HG02642 (cell line): ENCODE data around the gene HEXIM1.

Source experiments
- ATAC-seq: cut with Tn5 transposase; IDR thresholded peaks from one replicate; pipeline ENCODE4 v1.9.1; 2021; ENCODE audit warnings: mild to moderate bottlenecking; ENCODE audit not compliant: unreplicated experiment, poor library complexity

The HEXIM1 gene

DNA sequence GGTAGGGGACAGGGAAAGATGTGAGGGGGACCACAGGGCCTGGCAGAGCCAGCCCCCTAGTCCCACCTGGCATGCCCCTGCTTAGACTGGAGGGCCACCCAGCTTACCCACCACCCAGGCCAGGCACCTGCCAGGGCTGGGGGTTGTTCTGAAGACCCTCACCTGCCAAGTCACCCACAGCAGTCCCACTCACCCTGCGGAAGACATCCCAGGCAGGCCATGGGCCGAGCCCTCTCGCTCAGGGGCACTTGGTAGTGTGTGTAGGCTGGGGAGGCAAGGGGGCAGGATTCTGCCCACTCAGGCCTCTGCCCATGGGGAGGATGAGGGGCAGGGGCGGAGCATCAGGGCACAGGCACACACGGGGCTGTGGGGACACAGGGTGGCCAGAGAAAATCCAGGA lies 19.9 kb upstream of the HEXIM1 start:
- ATAC-seq, result no peak

DNA sequence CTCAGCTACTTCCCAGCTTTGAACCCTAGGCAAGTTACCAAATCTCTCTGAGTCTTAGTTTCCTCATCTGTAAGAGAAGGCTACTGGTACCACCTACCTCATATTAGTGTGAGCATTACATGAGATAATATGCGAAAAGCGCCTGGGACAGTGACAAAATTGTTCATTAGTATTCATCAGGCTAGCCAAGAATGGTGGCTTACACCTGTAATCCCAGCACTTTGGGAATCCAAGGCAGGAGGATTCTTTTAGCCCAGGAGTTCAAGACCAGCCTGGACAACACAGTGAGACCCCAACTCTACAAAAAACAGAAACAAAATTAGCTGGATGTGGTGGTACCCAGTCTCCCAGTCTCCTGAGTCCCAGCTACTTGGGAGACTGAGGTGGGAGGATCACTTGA lies 19.3 kb upstream of the HEXIM1 start:
- ATAC-seq, result no peak

DNA sequence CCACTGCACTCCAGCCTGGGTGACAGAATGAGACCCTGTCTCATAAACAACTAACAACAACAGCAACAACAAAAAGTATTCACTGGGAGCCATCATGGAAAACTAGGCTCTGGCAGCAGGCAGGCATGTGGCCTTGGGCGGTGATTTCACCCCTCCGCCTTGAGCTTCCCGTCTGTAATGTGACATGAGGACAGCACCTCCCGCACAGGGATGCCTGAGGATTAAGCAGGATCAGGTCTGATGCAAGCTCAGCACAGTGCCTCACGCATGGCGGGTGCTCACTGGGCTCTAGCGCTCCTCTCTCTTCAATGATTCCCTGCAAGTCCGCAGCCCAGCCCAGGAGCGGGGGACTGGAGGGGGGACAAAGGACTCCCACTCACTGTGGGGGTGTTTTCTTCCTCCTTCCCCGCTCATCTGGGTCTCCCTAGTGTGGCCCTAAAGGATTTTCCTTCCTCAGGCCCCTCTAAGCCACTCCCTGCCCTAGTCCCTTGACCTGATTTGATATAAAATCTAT lies 18.8 kb upstream of the HEXIM1 start:
- no peak for ATAC-seq

DNA sequence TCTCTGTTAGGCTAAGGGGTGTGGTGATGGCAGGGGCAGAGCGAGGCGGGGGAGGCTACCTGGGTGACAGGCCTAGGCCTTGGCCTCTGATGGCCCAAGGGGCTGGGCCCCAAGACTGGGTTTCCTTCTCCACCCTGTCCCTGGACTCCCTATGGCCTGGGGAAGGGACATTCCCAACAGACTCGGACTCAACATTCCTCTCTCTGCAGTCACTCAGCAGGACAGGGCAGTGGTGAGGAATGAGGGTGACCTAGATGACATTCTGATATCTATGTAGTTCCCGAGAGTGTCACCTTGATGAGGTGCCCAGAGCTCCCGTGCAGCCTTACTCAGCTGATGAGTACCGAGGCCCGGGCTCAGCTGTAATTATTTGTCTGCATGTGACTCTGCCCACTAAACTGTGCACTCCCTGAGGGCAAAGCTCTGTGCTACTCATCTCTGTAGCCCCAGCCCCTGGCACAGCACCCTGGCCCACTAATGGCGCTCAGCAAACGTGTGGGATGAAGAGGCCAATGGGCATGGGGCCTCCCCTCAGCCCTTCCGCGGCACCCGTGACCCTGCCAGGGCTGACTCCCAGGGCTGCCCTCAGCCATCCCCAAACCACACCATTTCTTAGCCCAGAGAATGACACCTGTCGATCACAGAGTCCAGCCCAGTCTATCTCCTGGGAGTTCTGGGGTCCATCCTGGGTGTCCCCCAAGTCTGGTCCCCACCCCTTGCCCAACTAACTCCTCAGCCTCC lies 18.2 kb upstream of the HEXIM1 start:
- ATAC-seq, result no peak

DNA sequence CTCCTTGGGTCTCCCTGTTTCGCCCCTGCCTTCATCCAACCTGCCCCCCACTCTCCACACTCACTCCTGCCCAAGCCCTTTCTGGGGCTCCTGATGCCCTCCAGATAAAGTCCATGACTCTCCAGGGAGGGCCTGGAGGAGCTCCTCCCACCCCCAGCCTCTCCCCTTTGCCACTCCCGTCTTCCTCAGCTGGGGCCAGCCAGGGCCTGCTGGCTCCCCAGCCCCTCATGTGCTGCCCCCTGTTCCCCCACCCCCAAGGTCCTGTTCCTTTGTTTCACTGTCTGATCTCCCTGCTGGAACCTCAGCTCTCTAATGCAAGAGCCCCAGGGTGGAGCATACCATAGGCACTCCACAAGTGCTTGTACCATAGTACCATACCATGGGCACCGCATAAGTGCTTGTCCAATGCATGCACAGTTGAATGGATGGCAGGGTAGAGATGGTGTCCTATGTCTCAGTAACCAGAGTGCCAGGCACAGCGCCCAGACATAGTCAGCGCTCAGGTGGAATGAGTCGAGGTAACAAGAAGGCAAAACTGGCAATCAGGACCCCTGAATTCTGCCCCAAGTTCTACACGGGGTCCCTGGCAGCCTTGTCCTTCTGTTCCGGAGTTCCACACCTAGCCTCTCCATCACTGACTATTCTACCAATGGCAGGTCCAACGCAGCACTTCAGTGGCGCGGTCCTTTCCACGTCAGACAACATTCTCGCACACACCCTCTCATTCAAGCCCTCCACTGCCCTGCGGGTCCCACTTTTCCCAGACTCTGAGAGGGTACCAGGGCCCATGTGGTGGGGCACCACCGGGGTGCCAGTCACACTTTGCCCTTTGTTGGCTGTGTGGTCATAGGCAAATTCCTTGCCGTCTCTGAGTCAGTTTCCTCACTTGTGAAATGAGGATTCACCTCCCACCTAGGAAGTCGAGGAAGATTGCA lies 17.3 kb upstream of the HEXIM1 start:
- no peak for ATAC-seq

DNA sequence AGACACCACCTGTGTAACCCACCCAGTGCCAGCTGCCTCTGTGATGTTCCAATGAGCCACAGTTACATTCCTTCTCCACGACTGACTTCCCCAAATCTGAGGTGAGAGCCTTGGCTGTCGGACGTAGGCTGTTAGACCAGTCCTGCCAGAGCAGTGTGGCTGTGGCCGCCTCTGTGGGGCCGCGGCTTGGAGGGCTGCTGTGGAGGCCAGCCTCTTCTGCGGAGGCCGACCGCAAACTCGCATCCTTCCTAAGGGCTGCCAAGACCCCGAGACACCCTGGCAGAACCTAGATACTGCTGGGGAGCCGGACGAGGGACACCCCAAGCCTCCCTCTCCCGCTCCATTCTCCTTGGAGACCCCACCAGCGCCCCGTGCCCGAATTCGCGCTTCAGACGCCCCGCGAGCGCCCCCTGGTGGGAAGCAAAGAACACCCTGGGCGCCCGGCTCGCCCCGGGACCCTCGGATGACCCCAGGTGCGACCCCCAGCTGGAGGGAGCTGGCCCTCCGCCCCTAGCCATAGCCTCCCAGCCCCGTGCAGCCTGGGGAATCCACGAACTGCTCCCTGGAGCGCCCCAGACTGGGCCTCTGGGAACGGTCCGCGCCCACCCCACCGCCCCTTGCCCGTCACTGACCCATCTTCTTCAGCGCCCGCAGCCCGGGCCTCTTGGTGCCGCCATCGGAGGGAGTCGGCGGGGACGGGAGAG lies 16.5 kb upstream of the HEXIM1 start:
- no peak for ATAC-seq

DNA sequence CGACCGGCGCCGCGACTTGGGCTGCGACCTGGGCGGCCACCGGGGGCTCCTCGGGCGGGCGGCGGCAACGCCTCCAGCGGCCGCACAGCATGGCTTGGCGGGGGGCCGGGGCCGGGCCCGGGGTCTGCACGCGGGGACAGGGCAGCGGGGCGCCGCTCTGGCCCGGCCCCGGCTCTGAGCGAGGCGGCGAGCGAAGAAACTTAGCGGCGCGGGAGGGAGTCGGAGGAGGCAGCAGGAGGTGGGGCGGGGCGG lies 16.0 kb upstream of the HEXIM1 start, which contains the start of gene PLCD3:
PLCD3 (minus strand) TSS at position 196 of the 252 bp plus-strand sequence; CDS start at position 91, 105 bp downstream.
- ATAC-seq, result no peak

DNA sequence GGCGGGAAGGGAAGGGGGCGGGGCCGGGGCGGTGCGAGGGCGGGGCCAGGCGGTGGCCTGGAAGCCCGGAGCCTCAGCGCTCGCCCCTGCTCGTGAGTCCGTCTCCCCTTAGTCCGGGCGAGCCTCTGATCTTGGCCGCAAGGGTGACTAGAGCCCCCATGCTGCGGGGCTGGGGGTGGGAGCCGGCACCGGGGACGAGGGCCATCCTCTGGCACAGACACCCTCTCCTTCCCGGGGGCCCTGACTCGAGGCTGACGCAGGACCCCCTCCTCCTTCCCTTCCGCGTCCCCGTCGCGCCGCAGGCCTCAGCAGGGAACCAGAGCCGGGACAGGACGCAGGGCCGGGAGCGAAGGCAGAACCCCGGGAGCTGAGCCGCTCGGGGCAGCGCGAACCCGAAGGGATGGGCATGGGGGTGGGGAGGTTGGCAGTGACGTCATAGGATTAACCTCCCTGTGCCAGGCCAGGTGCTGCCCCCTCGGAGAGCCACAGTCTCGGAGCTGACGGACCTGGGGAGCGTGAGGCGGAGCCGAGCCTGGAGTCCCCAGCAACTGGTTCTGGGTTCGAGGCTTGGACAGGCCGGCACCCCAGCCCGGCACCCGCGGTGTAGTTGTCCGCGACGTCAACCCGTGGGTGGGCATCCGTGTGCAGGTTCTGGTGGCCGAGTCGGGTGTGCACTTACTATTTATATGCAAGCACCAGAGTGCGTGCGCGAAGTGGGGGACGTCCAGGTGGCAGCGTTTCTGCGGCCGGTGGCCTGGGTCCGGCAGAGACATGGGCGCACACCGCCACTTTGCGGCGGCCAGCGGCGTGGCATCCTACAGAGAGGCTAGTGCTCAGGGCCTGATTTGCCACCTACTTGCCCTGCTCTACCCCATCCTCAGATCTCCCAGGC lies 15.5 kb upstream of the HEXIM1 start:
- ATAC-seq, result peak; percentile 37

DNA sequence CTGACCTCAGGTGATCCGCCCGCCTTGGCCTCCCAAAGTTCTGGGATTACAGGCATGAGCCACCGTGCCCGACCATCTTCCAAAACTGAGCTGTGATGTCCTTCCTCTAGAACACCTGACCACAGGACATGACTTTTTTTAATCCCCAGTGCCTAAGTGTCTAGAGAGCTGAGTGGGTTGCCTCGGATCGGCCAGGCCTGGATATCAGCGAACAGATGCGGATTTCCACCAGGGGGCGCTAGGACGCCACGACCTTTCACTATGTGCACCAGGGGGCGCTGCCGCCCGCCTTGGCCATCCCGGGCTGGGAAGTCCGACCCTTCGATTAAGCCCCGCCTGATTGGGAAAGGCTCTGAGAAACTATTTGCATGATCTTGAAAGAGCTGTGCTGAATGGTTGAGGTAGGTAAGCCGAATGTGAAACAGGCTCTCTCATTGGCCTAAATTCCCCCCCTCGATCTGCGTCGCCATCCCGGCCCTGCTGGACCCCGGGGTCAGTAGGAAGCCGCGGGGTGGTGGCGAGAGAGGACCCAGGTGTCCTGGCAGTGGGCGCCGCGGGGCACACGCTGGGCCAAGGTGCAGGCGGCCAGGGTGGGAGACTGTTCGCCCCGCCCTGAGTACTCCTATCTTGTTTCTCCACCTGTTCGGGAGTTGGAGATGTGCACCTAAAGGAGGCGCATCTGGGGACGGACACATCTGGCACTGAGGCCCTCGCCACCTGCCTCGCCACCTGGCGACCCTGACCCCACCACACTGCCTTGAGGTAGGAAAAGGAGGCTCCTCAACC lies 12.9 kb upstream of the HEXIM1 start, which contains the start of gene ACBD4:
ACBD4 (plus strand) TSS at position 496 of the 786 bp plus-strand sequence. CDS start 458 bp downstream, outside the sequence.
- ATAC-seq, result peak; percentile 75

DNA sequence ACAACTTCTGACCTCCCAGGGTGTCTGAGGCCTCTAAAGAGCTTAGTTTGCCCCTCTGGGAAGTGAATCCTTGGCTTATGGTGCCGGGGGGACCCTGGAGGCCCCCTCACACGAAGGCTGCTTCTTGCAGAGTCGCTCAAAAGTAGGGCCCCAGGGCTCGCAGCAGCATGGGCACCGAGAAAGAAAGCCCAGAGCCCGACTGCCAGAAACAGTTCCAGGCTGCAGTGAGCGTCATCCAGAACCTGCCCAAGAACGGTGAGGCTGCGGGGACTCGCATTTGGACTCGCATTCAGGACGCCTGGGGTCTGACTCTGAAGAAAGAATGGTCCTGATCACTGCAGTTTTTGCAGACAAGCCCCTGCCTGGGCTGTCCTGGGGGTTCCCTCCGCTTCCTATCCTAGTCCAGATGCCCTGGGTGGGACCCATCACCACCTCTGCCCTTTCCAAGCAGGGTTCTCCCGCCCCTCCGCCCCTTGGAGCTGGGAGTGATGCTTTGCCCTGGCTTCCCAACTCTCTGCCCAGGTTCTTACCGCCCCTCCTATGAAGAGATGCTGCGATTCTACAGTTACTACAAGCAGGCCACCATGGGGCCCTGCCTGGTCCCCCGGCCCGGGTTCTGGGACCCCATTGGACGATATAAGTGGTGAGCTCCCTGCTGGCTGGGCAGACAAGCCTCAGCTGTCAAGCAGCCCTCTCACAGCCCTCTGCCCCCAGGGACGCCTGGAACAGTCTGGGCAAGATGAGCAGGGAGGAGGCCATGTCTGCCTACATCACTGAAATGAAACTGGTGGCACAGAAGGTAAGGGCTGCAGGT lies 12.1 kb upstream of the HEXIM1 start:
- ATAC-seq, result no peak

DNA sequence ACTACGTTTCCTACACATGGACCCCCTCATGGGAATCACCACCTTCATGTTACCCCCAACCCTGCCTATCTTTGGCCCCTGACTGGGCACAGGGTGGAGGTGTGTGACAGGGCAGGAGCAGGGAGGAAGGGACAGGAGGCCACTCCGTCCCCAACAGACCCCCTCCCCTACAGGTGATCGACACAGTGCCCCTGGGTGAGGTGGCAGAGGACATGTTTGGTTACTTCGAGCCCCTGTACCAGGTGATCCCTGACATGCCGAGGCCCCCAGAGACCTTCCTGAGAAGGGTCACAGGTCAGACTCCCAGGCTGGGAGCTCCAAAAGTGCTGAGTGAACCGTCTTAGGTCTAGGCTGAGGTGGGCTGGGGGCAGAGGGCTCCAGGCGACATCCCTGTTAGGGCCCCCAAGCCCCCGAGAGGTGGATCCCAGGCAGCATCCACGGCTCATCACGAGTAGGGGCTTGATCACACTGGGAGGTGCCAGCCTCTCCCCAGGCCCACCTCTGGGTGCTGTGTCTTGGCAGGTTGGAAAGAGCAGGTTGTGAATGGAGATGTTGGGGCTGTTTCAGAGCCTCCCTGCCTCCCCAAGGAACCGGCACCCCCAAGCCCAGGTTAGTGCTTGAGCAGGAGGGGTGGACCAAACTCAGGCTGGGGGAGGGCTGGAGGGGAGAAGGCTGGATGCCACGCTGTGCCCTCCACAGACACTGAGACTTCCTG lies 11.3 kb upstream of the HEXIM1 start:
- no peak for ATAC-seq

DNA sequence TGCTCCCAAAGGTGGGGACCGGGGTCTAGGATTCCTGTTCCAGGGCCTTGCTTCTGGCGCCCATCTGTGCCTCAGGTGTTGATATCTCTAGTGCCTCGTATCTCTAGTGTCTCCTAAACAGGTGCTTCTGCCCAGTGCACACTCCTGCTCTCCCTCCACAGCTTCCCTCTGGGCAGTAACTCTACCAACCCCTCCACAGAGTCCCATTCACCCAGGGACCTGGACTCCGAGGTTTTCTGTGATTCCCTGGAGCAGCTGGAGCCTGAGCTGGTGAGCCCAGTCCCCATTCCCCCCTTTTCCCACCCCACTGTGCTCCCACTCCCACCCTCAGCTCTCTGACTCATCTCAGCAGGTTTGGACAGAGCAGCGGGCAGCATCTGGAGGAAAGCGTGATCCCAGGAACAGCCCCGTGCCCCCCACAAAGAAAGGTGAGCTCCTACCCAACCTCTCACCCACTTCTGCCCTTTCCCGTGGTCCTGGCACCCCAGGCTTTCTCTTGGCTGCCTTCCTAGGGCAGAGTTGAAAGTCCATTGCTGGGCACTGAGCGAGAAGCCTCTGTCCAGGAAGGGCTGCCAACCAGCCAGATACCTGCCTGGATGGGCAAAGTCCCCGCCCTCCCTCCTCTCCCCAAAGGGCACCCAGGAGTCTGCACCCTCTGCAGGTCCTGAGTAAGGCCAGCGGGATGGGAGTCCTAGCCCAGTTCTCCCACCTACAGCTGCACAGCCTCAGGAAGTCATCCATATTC lies 10.5 kb upstream of the HEXIM1 start:
- no peak for ATAC-seq

DNA sequence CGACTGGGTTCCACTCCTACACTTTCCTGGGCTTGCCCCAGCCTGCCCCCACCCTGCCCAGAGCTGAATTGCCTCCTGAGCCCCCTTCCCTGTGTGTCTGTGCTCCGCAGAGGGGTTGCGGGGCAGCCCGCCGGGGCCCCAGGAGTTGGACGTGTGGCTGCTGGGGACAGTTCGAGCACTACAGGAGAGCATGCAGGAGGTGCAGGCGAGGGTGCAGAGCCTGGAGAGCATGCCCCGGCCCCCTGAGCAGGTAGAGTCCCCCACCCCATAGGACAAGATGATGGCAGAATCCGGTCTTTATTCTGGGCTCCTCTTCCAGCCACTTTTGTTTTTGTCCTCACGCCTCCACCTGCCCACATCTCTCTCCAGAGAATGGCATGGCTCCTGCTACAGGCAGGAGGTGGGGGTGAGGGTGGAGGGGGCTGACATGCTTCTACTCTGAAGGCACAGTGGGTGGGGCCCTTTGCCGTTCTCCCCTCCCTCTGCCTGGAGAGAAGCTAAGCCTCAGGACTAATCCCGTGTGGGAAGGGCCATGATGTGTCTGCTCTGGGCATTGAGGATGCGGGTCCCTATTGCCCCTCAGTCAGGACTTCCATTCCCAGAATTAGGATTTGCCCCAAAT lies 9.3 kb upstream of the HEXIM1 start:
- ATAC-seq, result no peak

DNA sequence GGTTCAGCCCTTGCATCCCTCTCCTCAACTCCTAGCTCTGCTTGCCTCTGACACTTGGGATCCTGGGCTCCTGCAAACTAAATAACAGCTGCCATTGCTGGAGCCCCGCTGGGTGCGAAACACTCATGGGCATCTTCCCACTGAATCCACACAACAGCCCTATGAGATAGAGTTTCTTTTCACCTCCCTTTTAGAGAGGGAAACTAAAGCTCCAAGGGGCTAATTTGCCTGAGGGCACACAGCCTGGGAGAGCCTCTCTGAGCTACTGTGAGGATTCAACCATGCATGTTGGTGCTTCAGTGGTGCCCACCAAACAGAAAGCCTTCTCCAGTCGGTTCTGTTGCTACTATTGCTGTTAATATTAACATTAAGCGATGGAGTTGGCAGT lies 8.7 kb upstream of the HEXIM1 start:
- no peak for ATAC-seq

DNA sequence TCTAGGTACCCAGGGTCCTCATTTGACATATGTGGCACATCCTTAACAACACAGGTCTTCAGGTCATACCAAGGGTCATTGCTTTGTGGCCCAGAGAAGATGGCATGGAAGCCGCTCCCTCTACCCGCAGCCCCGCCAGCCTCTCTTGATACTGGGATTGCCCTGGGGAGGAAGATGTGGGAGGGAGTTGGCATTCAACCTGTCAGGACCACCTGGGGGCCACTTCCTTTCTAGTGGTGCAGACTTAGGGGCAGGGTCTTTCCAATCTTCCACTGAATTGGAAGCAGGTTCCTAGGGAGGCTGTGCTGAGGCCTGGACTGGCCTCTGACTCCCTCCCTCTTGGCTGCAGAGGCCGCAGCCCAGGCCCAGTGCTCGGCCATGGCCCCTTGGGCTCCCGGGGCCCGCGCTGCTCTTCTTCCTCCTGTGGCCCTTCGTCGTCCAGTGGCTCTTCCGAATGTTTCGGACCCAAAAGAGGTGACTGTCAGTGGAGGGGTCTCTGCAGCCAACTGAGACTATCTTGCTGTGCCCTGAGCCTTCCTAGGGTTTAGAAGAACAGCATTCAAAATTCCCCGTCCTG lies 5.1 kb upstream of the HEXIM1 start:
- no peak for ATAC-seq

DNA sequence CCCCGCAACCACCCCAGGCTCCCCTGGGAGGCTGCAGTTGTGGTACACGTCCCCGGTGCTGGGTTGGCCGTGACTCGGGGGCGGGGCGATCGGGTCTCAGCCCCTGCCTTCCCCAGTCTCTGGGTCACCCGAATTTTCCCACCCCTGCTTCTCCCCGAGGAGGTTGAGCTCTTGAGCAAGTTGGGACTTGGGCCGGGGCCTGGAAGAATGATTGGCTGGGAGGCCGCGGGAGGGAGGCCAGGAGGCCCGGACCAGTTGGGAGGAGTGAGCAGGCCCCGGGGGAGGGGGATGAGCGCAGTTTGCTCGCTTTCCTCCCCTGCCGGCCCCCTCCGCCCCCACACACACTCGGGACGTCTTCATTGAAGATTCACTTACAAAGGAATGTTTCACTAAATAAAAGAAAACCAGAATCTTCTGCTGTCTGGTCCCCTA lies 4.5 kb upstream of the HEXIM1 start:
- no peak for ATAC-seq
